Fibroblast of lung (primary cell): Measurements from ENCODE around the gene SYT9. TPM values are rescaled to one million over a fixed set of nuclear protein-coding genes. Genes with fewer than 3 reads are reported as not detected.

Experiments
- DNase-seq, 2 donors: peaks; one replicate each; pipeline versions ENCODE4 v3.0.0 to v3.0.0-alpha.2; 2010; ENCODE audit warnings: low read depth in 2 of 2
- H2AFZ ChIP-seq: 2 replicates; pipeline ENCODE4 v1.5.1; 2012; ENCODE audit warnings: low read length, control low read depth, inconsistent platforms
- H3K27ac ChIP-seq: 2 replicates; pipeline ENCODE4 v1.5.1; 2011; ENCODE audit warnings: low read length, control low read depth; ENCODE audit not compliant: insufficient read depth
- H3K27me3 ChIP-seq: 2 replicates; pipeline ENCODE4 v1.5.1; 2011; ENCODE audit warnings: mild to moderate bottlenecking, low read length; ENCODE audit not compliant: control insufficient read depth, insufficient read depth
- H3K36me3 ChIP-seq: 2 replicates; pipeline ENCODE4 v1.5.1; 2011; ENCODE audit warnings: low read length; ENCODE audit not compliant: control insufficient read depth, insufficient read depth
- H3K4me1 ChIP-seq: 2 replicates; pipeline ENCODE4 v1.5.1; 2011; ENCODE audit warnings: low read length; ENCODE audit not compliant: control insufficient read depth, insufficient read depth; ENCODE audit errors: extremely low read depth
- H3K4me2 ChIP-seq: 2 replicates; pipeline ENCODE4 v1.5.1; 2011; ENCODE audit warnings: low read length, control low read depth; ENCODE audit not compliant: insufficient read depth; ENCODE audit errors: extremely low read depth
- H3K4me3 ChIP-seq, 4 experiments: fragments of 200-600 bp in 1 of 4; sonication (generic) in 1 of 4; replicated peaks in 1 of 4; 2 replicates each; pipeline ENCODE4 v1.5.1; 2011 to 2016; ENCODE audit warnings: low read length in 4 of 4, low read depth in 3 of 4, mild to moderate bottlenecking in 3 of 4, control low read depth in 2 of 4, inconsistent platforms in 1 of 4, mixed read lengths in 1 of 4; ENCODE audit not compliant: insufficient read depth in 1 of 4; ENCODE audit errors: control extremely low read depth in 1 of 4
- H3K79me2 ChIP-seq: 2 replicates; pipeline ENCODE4 v1.5.1; 2012; ENCODE audit warnings: mild to moderate bottlenecking, low read length, inconsistent platforms; ENCODE audit not compliant: control insufficient read depth, insufficient read depth
- H3K9ac ChIP-seq: 2 replicates; pipeline ENCODE4 v1.5.1; 2011; ENCODE audit warnings: mild to moderate bottlenecking, low read length, control low read depth; ENCODE audit not compliant: insufficient read depth
- H3K9me3 ChIP-seq: 2 replicates; pipeline ENCODE4 v1.5.1; 2012; ENCODE audit warnings: low read depth, low read length; ENCODE audit not compliant: control insufficient read depth, insufficient read depth
- H4K20me1 ChIP-seq: 2 replicates; pipeline ENCODE4 v1.5.1; 2011; ENCODE audit warnings: low read length; ENCODE audit not compliant: control insufficient read depth, insufficient read depth; ENCODE audit errors: extremely low read depth
- CTCF ChIP-seq, 2 donors: IDR thresholded peaks in 1 of 2; conservative IDR thresholded peaks in 1 of 2; 1 replicate in 1 of 2; 2 replicates in 1 of 2; pipeline ENCODE4 v1.5.1; 2011 to 2012; ENCODE audit warnings: low read length in 2 of 2, control low read depth in 1 of 2, inconsistent platforms in 1 of 2, low read depth in 1 of 2, mild to moderate bottlenecking in 1 of 2
- EZH2 ChIP-seq: IDR thresholded peaks from 2 replicates; pipeline ENCODE4 v1.5.1; 2012; ENCODE audit warnings: low read length, control low read depth, mild to moderate bottlenecking; ENCODE audit errors: missing control alignments
- polyA plus RNA-seq, 2 donors: library from polyadenylated mRNA; depleted of rRNA in 1 of 2; stranded (reverse) in 1 of 2; unstranded in 1 of 2; fragments of >200 nt; gene quantifications; 2 replicates each; pipeline ENCODE4 v1.2.1, GENCODE V29; 2011 to 2012; ENCODE audit warnings: missing spikeins in 1 of 2
- total RNA-seq: library from RNA; depleted of rRNA; stranded (reverse); fragments of >200 nt; gene quantifications from 2 replicates; pipeline ENCODE4 v1.2.1, GENCODE V29; 2014

Gene SYT9
- total and polyA plus RNA-seq, 2 donors (not counting 1 experiment from before 2014, with no cell fraction given): not detected

GRCh38 chr11:7511401-7511800 lies 259.7 kb downstream of the SYT9 start:
- no peak overlapping the region for H2AFZ ChIP-seq
- no peaks in the 10 kb centered on the region for H3K9me3 ChIP-seq

GRCh38 chr11:7512525-7513233 lies 261.0 kb downstream of the SYT9 start:
- Histone ChIP-seq H3K27me3 (peaks cover 4% of the 10 kb centered on the region), H2AFZ (peak overlapping the region; percentile 86), H3K4me3 (peak overlapping the region; percentile 61 to 85 (median 75)), H3K4me1 (peaks cover 2% of the 10 kb centered on the region), H3K4me2 (peak overlapping the region; percentile 89), H3K9me3 (no peaks in the 10 kb centered on the region), H3K79me2 (no peaks in the 10 kb centered on the region), H4K20me1 (no peaks in the 10 kb centered on the region), H3K27ac (peak overlapping the region; percentile 44), H3K9ac (peak overlapping the region; percentile 59), H3K36me3 (no peaks in the 10 kb centered on the region)
- TF ChIP-seq CTCF (conservative IDR thresholded peaks at IDR 0.05 in 1 of 2, IDR thresholded peaks at IDR 0.05 in 1 of 2; ENCODE audit: low read depth in 1 of 2, low read length in 2 of 2) (peak in 1 of 2 donors; percentile 21), EZH2 (no peak)
- DNase-seq: peak in 1 of 2 donors; percentile 49

More at GRCh38 chr11:7511401-7511800, 259.7 kb downstream of the SYT9 start:
- H4K20me1 ChIP-seq: no peaks in the 10 kb centered on the region
- no peak for DNase-seq
- H3K4me2 ChIP-seq: no peak overlapping the region
- H3K79me2 ChIP-seq: no peaks in the 10 kb centered on the region
- no peak overlapping the region for H3K9ac ChIP-seq
- no peaks in the 10 kb centered on the region for H3K36me3 ChIP-seq
- peaks cover 4% of the 10 kb centered on the region for H3K27me3 ChIP-seq
- H3K4me3 ChIP-seq: no peak overlapping the region
- H3K4me1 ChIP-seq: peaks cover 2% of the 10 kb centered on the region
- TF ChIP-seq EZH2: no peak
- TF ChIP-seq CTCF (conservative IDR thresholded peaks at IDR 0.05 in 1 of 2, IDR thresholded peaks at IDR 0.05 in 1 of 2; ENCODE audit: low read depth in 1 of 2, low read length in 2 of 2): no peak
- no peak overlapping the region for H3K27ac ChIP-seq

GRCh38 chr11:7513234-7514098 lies 261.8 kb downstream of the SYT9 start, which contains the start of gene PPFIBP2:
PPFIBP2 (plus strand) TSS chr11:7513999; CDS start chr11:7549476, 35,477 bp downstream.
- peaks cover 2% of the 10 kb centered on the region for H3K4me1 ChIP-seq
- TF ChIP-seq EZH2 (no peak), CTCF (conservative IDR thresholded peaks at IDR 0.05 in 1 of 2, IDR thresholded peaks at IDR 0.05 in 1 of 2; ENCODE audit: low read depth in 1 of 2, low read length in 2 of 2) (peak; percentile 72 to 76)
- peak within 1 kb of the TSS; percentile 44 for H3K27ac ChIP-seq
- no peaks in the 10 kb centered on the region for H4K20me1 ChIP-seq
- H3K27me3 ChIP-seq: peaks cover 4% of the 10 kb centered on the region
- peak within 1 kb of the TSS; percentile 61 to 85 (median 75) for H3K4me3 ChIP-seq
- no peaks in the 10 kb centered on the region for H3K9me3 ChIP-seq
- peak within 1 kb of the TSS; percentile 59 for H3K9ac ChIP-seq
- peak; percentile 45 to 61 for DNase-seq
- peak within 1 kb of the TSS; percentile 89 for H3K4me2 ChIP-seq
- no peaks in the 10 kb centered on the region for H3K79me2 ChIP-seq
- no peaks in the 10 kb centered on the region for H3K36me3 ChIP-seq
- peak within 1 kb of the TSS; percentile 86 for H2AFZ ChIP-seq
